Hepatocyte (in vitro differentiated cells): ENCODE results near the gene ELL2. TPM values are rescaled to one million over a fixed set of nuclear protein-coding genes. Genes with fewer than 3 reads are reported as not detected.

Experiments used
- DNase-seq: peaks from one replicate; pipeline ENCODE4 v3.0.0-alpha.2; 2016; ENCODE audit warnings: low spot score
- H2AFZ ChIP-seq: fragments of 200-600 bp; sonication (generic); 2 replicates; pipeline ENCODE4 v1.6.0; 2016; ENCODE audit warnings: antibody characterized with exemption, mild to moderate bottlenecking
- H3K27ac ChIP-seq: fragments of 200-600 bp; sonication (generic); 2 replicates; pipeline ENCODE4 v1.5.1; 2016; ENCODE audit warnings: mild to moderate bottlenecking
- H3K27me3 ChIP-seq: fragments of 200-600 bp; sonication (generic); 2 replicates; pipeline ENCODE4 v1.6.1; 2016
- H3K36me3 ChIP-seq: fragments of 200-600 bp; sonication (generic); replicated peaks from 2 replicates; pipeline ENCODE4 v1.5.1; 2016; ENCODE audit warnings: low read depth; ENCODE audit not compliant: insufficient read depth
- H3K4me1 ChIP-seq: fragments of 200-600 bp; sonication (generic); 2 replicates; pipeline ENCODE4 v1.5.1; 2016; ENCODE audit warnings: mild to moderate bottlenecking, moderate library complexity; ENCODE audit not compliant: insufficient read depth
- H3K4me2 ChIP-seq: fragments of 200-600 bp; sonication (generic); 2 replicates; pipeline ENCODE4 v1.6.0; 2016
- H3K4me3 ChIP-seq: fragments of 200-600 bp; sonication (generic); 2 replicates; pipeline ENCODE4 v1.5.1; 2016; ENCODE audit warnings: mild to moderate bottlenecking
- H3K79me2 ChIP-seq: fragments of 200-600 bp; sonication (generic); 2 replicates; pipeline ENCODE4 v1.6.0; 2017; ENCODE audit warnings: mild to moderate bottlenecking
- H3K9me2 ChIP-seq: fragments of 200-600 bp; sonication (generic); replicated peaks from 2 replicates; pipeline ENCODE4 v1.6.0; 2017; ENCODE audit warnings: mild to moderate bottlenecking; ENCODE audit not compliant: insufficient read depth
- H3K9me3 ChIP-seq: fragments of 200-600 bp; sonication (generic); 2 replicates; pipeline ENCODE4 v1.5.1; 2016; ENCODE audit warnings: low read depth, mild to moderate bottlenecking
- H4K20me1 ChIP-seq: fragments of 200-600 bp; sonication (generic); 2 replicates; pipeline ENCODE4 v1.6.0; 2016; ENCODE audit warnings: mild to moderate bottlenecking; ENCODE audit not compliant: insufficient read depth, poor library complexity, severe bottlenecking
- CTCF ChIP-seq: fragments of 200-600 bp; sonication (generic); IDR thresholded peaks from 2 replicates; pipeline ENCODE4 v1.5.1; 2016; ENCODE audit warnings: antibody characterized with exemption, mild to moderate bottlenecking; ENCODE audit not compliant: poor library complexity
- EZH2 ChIP-seq: fragments of 200-600 bp; sonication (generic); IDR thresholded peaks from 2 replicates; pipeline ENCODE4 v1.6.1; 2016; ENCODE audit warnings: antibody characterized with exemption, mild to moderate bottlenecking, borderline replicate concordance
- EZH2phosphoT487 ChIP-seq: fragments of 200-600 bp; sonication (generic); IDR thresholded peaks from one replicate; pipeline ENCODE4 v1.6.1; 2018; ENCODE audit warnings: antibody characterized with exemption, mild to moderate bottlenecking, low read depth, moderate library complexity; ENCODE audit not compliant: unreplicated experiment, severe bottlenecking
- WGBS: methylation state at CpG from one replicate; pipeline ENCODE4 v1.1.6; 2016; ENCODE audit warnings: low lambda C conversion rate; ENCODE audit errors: missing lambda C conversion rate; 5-methylcytosine and 5-hydroxymethylcytosine counted together
- polyA plus RNA-seq: library from polyadenylated mRNA; unstranded; fragments of >200 nt; fragmentation: Nextera tagmentation; extraction: Ambion mirVana; gene quantifications from 2 replicates; pipeline ENCODE4 v1.2.1, GENCODE V29; 2016
- total RNA-seq: library from RNA; depleted of rRNA; stranded (reverse); fragments of >200 nt; gene quantifications from 2 replicates; pipeline ENCODE4 v1.2.3, GENCODE V29; 2014

ELL2 gene
- total and polyA plus RNA-seq, 2 experiments from 2014 or later = 34.6 to 56.0 TPM

- TF ChIP-seq EZH2 = no peak
- Histone ChIP-seq H3K4me3 (no peak overlapping the region), H3K79me2 (no peaks in the 10 kb centered on the region), H3K4me2 (peak overlapping the region; percentile 56), H3K27ac (peak overlapping the region; percentile 42), H3K4me1 (peaks cover 39% of the 10 kb centered on the region), H2AFZ (no peak overlapping the region), H3K9me2 (no peaks in the 10 kb centered on the region), H3K36me3 (no peaks in the 10 kb centered on the region), H3K9me3 (no peaks in the 10 kb centered on the region), H4K20me1 (no peaks in the 10 kb centered on the region), H3K27me3 (no peaks in the 10 kb centered on the region)
- whole genome bisulfite sequencing = 44% methylated on average over 1 of the region's 1 CpG
- no peak for DNase-seq
These were observed 27.8 kb upstream of the ELL2 start for GRCh38 chr5:95989283-95990048.

GRCh38 chr5:95988877-95989276, 27.2 kb upstream of the ELL2 start:
- no peaks in the 10 kb centered on the region for H3K27me3 ChIP-seq
- peaks cover 39% of the 10 kb centered on the region for H3K4me1 ChIP-seq
- H3K4me2 ChIP-seq = peak overlapping the region; percentile 56
- H3K4me3 ChIP-seq = no peak overlapping the region
- no peaks in the 10 kb centered on the region for H4K20me1 ChIP-seq
- TF ChIP-seq EZH2phosphoT487 (no peak), CTCF (no peak), EZH2 (no peak)
- no peak overlapping the region for H2AFZ ChIP-seq
- no peaks in the 10 kb centered on the region for H3K9me2 ChIP-seq
- 42% methylated on average over 3 of the region's 3 CpGs for WGBS
- H3K36me3 ChIP-seq = no peaks in the 10 kb centered on the region
- DNase-seq = no peak
- H3K9me3 ChIP-seq = no peaks in the 10 kb centered on the region
- no peaks in the 10 kb centered on the region for H3K79me2 ChIP-seq
- H3K27ac ChIP-seq = peak overlapping the region; percentile 90

- Histone ChIP-seq H3K4me3 (no peak overlapping the region), H3K4me2 (peak overlapping the region; percentile 56), H3K27ac (peak overlapping the region; percentile 90), H3K79me2 (no peaks in the 10 kb centered on the region), H2AFZ (no peak overlapping the region), H3K27me3 (no peaks in the 10 kb centered on the region), H3K9me3 (no peaks in the 10 kb centered on the region), H3K9me2 (no peaks in the 10 kb centered on the region), H3K36me3 (no peaks in the 10 kb centered on the region), H4K20me1 (no peaks in the 10 kb centered on the region), H3K4me1 (peaks cover 39% of the 10 kb centered on the region)
- DNase-seq = no peak
- no peak for TF ChIP-seq CTCF
- TF ChIP-seq EZH2 = no peak
- no peak for TF ChIP-seq EZH2phosphoT487
- WGBS = 70% methylated on average over 4 of the region's 4 CpGs
These were observed 26.4 kb upstream of the ELL2 start for GRCh38 chr5:95988094-95988493.

GRCh38 chr5:95986937-95987520, 25.4 kb upstream of the ELL2 start:
- DNase-seq = peak; percentile 86
- no peaks in the 10 kb centered on the region for H3K9me3 ChIP-seq
- no peak overlapping the region for H2AFZ ChIP-seq
- no peaks in the 10 kb centered on the region for H3K36me3 ChIP-seq
- no peaks in the 10 kb centered on the region for H3K79me2 ChIP-seq
- 71% methylated on average over 5 of the region's 5 CpGs for WGBS
- peak overlapping the region; percentile 90 for H3K27ac ChIP-seq
- H3K27me3 ChIP-seq = no peaks in the 10 kb centered on the region
- H3K4me3 ChIP-seq = no peak overlapping the region
- H3K4me2 ChIP-seq = peak overlapping the region; percentile 56
- peaks cover 39% of the 10 kb centered on the region for H3K4me1 ChIP-seq
- no peak for TF ChIP-seq EZH2
- no peak for TF ChIP-seq CTCF
- no peak for TF ChIP-seq EZH2phosphoT487
- no peaks in the 10 kb centered on the region for H4K20me1 ChIP-seq
- H3K9me2 ChIP-seq = no peaks in the 10 kb centered on the region
